ENCODE results near the gene F2RL2. TPM values are rescaled to one million over a fixed set of nuclear protein-coding genes. Genes with fewer than 3 reads are reported as not detected.

F2RL2 gene
- total RNA-seq, 1 donor from 2014 or later, result 4.3 TPM

GRCh38 chr5:76669245-76669644 is 46.0 kb upstream of the F2RL2 start:
- TF ChIP-seq EZH2phosphoT487 (IDR thresholded peaks at IDR 0.05), result no peak
- TF ChIP-seq, protein P1, sequence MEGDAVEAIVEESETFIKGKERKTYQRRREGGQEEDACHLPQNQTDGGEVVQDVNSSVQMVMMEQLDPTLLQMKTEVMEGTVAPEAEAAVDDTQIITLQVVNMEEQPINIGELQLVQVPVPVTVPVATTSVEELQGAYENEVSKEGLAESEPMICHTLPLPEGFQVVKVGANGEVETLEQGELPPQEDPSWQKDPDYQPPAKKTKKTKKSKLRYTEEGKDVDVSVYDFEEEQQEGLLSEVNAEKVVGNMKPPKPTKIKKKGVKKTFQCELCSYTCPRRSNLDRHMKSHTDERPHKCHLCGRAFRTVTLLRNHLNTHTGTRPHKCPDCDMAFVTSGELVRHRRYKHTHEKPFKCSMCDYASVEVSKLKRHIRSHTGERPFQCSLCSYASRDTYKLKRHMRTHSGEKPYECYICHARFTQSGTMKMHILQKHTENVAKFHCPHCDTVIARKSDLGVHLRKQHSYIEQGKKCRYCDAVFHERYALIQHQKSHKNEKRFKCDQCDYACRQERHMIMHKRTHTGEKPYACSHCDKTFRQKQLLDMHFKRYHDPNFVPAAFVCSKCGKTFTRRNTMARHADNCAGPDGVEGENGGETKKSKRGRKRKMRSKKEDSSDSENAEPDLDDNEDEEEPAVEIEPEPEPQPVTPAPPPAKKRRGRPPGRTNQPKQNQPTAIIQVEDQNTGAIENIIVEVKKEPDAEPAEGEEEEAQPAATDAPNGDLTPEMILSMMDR (IDR thresholded peaks at IDR 0.05), result no peak
- TF ChIP-seq EZH2 (IDR thresholded peaks at IDR 0.05), result no peak
- Histone ChIP-seq H3K79me2 (ENCODE audit: low read depth) (no peaks in the 10 kb centered on the region), H2AFZ (replicated peaks) (no peak overlapping the region), H3K9ac (no peak overlapping the region), H3F3A (ENCODE audit: low read depth) (no peaks in the 10 kb centered on the region), H3K4me3 (no peak overlapping the region), H3K9me3 (ENCODE audit: low read depth) (no peaks in the 10 kb centered on the region), H3K27me3 (no peaks in the 10 kb centered on the region), H3K27ac (no peak overlapping the region), H3K36me3 (no peaks in the 10 kb centered on the region), H3K4me1 (no peaks in the 10 kb centered on the region), H3K4me2 (no peak overlapping the region), H4K20me1 (ENCODE audit: low read depth) (no peaks in the 10 kb centered on the region)
- H3K4me3 Mint-ChIP-seq, result no peak overlapping the region
- H3K4me1 Mint-ChIP-seq, result no peaks in the 10 kb centered on the region
- H3K36me3 Mint-ChIP-seq, result peaks cover 14% of the 10 kb centered on the region
- no peaks in the 10 kb centered on the region for H3K9me3 Mint-ChIP-seq
- DNase-seq (ENCODE audit: low spot score), result no peak
- H3K27ac Mint-ChIP-seq, result no peak overlapping the region
- peaks cover 5% of the 10 kb centered on the region for H3K27me3 Mint-ChIP-seq (ENCODE audit: insufficient read depth, low read depth)

- no peak for TF ChIP-seq EZH2phosphoT487 (IDR thresholded peaks at IDR 0.05)
- TF ChIP-seq, protein P1 (IDR thresholded peaks at IDR 0.05), result no peak
- TF ChIP-seq EZH2 (IDR thresholded peaks at IDR 0.05), result no peak
- Histone ChIP-seq H3K27me3 (no peaks in the 10 kb centered on the region), H4K20me1 (ENCODE audit: low read depth) (no peaks in the 10 kb centered on the region), H3F3A (ENCODE audit: low read depth) (no peaks in the 10 kb centered on the region), H3K4me1 (no peaks in the 10 kb centered on the region), H3K4me3 (no peak overlapping the region), H2AFZ (replicated peaks) (no peak overlapping the region), H3K79me2 (ENCODE audit: low read depth) (no peaks in the 10 kb centered on the region), H3K4me2 (no peak overlapping the region), H3K9ac (no peak overlapping the region), H3K27ac (no peak overlapping the region), H3K9me3 (ENCODE audit: low read depth) (no peaks in the 10 kb centered on the region), H3K36me3 (no peaks in the 10 kb centered on the region)
- Mint-ChIP-seq H3K36me3 (peaks cover 14% of the 10 kb centered on the region), H3K27me3 (ENCODE audit: insufficient read depth, low read depth) (peaks cover 5% of the 10 kb centered on the region), H3K9me3 (no peaks in the 10 kb centered on the region), H3K27ac (no peak overlapping the region), H3K4me3 (no peak overlapping the region), H3K4me1 (no peaks in the 10 kb centered on the region)
- no peak for DNase-seq (ENCODE audit: low spot score)
Observed at GRCh38 chr5:76667495-76667894, 44.3 kb upstream of the F2RL2 start.

- H3K27ac Mint-ChIP-seq, result no peak overlapping the region
- Histone ChIP-seq H3K9me3 (ENCODE audit: low read depth) (no peaks in the 10 kb centered on the region), H2AFZ (replicated peaks) (no peak overlapping the region), H3K27ac (no peak overlapping the region), H3K9ac (no peak overlapping the region), H3K27me3 (no peaks in the 10 kb centered on the region), H4K20me1 (ENCODE audit: low read depth) (no peaks in the 10 kb centered on the region), H3F3A (ENCODE audit: low read depth) (no peaks in the 10 kb centered on the region), H3K4me3 (no peak overlapping the region), H3K36me3 (no peaks in the 10 kb centered on the region), H3K79me2 (ENCODE audit: low read depth) (no peaks in the 10 kb centered on the region), H3K4me2 (no peak overlapping the region), H3K4me1 (peaks cover 7% of the 10 kb centered on the region)
- no peaks in the 10 kb centered on the region for H3K27me3 Mint-ChIP-seq (ENCODE audit: insufficient read depth, low read depth)
- no peaks in the 10 kb centered on the region for H3K9me3 Mint-ChIP-seq
- TF ChIP-seq, protein P1 (IDR thresholded peaks at IDR 0.05), result no peak
- TF ChIP-seq EZH2 (IDR thresholded peaks at IDR 0.05), result no peak
- no peak for TF ChIP-seq EZH2phosphoT487 (IDR thresholded peaks at IDR 0.05)
- H3K4me1 Mint-ChIP-seq, result no peaks in the 10 kb centered on the region
- no peak overlapping the region for H3K4me3 Mint-ChIP-seq
- peaks cover 2% of the 10 kb centered on the region for H3K36me3 Mint-ChIP-seq
- no peak for DNase-seq (ENCODE audit: low spot score)
Observed at GRCh38 chr5:76664079-76664478, 40.9 kb upstream of the F2RL2 start.

All from neural progenitor cell (in vitro differentiated cells).